ENCODE data around the gene TCFL5.

DNA sequence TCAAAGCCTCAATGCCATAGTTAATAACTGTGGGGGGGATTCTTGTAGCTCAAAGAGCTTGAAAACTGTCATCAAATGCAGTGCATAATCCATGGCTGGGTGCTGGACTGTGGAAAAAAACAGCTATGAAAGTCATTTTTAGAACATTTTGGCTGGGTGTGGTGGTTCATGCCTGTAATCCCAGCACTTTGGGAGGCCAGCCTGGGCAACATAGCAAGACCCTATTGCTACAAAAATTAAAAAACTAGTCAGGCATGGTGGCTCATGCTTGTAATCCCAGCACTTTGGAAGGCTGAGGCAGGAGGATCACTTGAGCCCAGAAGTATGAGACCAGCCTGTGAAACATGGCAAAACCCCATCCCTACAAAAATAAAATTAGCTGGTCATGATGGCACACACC lies 12.2 kb downstream of the TCFL5 start:
- TF ChIP-seq, protein P1, sequence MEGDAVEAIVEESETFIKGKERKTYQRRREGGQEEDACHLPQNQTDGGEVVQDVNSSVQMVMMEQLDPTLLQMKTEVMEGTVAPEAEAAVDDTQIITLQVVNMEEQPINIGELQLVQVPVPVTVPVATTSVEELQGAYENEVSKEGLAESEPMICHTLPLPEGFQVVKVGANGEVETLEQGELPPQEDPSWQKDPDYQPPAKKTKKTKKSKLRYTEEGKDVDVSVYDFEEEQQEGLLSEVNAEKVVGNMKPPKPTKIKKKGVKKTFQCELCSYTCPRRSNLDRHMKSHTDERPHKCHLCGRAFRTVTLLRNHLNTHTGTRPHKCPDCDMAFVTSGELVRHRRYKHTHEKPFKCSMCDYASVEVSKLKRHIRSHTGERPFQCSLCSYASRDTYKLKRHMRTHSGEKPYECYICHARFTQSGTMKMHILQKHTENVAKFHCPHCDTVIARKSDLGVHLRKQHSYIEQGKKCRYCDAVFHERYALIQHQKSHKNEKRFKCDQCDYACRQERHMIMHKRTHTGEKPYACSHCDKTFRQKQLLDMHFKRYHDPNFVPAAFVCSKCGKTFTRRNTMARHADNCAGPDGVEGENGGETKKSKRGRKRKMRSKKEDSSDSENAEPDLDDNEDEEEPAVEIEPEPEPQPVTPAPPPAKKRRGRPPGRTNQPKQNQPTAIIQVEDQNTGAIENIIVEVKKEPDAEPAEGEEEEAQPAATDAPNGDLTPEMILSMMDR (IDR thresholded peaks at IDR 0.05): no peak
- TF ChIP-seq POLR2A (IDR thresholded peaks at IDR 0.05): no peak

Data from adrenal gland (tissue), 5 donors.